ENCODE results near the gene CCDC187. TPM values are rescaled to one million over a fixed set of nuclear protein-coding genes. Genes with fewer than 3 reads are reported as not detected.

CCDC187 gene
- total and polyA plus RNA-seq, 2 of the 13 experiments (the other 11 are each of a cell fraction or from before 2014, with no cell fraction given) = 0.03 to 0.13 TPM

DNA sequence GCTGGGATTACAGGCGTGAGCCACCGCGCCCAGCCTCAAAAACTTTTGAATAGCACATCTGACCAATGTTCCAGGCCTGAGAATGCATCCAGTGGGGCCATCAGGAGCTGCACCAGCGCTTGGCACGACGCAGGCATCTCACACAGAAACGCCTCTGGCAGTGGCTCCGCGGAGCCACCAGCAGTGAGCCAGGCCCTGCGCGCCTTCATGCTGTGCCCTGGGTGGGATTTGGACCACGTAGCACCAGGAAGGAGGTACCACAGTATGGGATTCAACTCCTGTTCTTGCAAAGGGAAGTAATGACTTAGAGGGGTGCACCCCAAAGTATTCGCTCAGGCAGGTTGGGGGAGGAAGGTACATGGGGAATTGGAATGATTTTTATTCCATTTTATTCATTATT lies 3.0 kb downstream of the CCDC187 start (continued):
- TF ChIP-seq, protein P1, sequence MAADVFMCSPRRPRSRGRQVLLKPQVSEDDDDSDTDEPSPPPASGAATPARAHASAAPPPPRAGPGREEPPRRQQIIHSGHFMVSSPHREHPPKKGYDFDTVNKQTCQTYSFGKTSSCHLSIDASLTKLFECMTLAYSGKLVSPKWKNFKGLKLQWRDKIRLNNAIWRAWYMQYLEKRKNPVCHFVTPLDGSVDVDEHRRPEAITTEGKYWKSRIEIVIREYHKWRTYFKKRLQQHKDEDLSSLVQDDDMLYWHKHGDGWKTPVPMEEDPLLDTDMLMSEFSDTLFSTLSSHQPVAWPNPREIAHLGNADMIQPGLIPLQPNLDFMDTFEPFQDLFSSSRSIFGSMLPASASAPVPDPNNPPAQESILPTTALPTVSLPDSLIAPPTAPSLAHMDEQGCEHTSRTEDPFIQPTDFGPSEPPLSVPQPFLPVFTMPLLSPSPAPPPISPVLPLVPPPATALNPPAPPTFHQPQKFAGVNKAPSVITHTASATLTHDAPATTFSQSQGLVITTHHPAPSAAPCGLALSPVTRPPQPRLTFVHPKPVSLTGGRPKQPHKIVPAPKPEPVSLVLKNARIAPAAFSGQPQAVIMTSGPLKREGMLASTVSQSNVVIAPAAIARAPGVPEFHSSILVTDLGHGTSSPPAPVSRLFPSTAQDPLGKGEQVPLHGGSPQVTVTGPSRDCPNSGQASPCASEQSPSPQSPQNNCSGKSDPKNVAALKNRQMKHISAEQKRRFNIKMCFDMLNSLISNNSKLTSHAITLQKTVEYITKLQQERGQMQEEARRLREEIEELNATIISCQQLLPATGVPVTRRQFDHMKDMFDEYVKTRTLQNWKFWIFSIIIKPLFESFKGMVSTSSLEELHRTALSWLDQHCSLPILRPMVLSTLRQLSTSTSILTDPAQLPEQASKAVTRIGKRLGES (CRISPR knock-in tag; IDR thresholded peaks at IDR 0.05; ENCODE audit: borderline replicate concordance) = no peak
- TF ChIP-seq HDAC2 (CRISPR knock-in tag; IDR thresholded peaks at IDR 0.05) = no peak

DNA sequence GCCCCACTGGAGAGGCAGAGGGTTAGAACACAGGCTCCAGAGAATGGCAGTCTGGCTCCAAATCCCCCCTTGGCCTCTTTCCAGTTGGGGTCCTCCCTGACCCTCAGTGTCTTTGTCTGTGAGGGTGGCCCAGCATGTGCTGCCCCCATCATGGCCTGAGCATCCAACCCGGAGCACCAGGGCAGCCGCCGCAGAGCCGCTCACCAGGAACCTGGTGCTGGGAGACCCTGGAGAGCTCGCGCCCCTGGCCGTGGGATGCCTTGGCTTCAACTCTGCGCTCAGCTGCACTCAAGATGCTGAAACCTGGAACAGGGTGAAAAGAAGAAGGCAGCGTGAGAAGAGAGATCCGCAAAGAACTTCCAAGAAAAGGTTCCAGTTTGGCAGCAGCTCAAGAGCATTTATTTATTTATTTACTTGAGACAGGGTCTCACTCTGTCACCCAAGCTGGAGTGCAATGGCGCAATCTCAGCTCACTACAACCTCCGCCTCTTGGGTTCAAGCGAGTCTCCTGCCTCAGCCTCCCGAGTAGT lies 3.8 kb downstream of the CCDC187 start:
- Histone ChIP-seq H3K36me3 (replicated peaks in 1 of 2; ENCODE audit: control insufficient read depth in 1 of 2, insufficient read depth in 2 of 2, low read length in 2 of 2) (no peaks in the 10 kb centered on the region), H3K9ac (ENCODE audit: insufficient read depth, low read depth, low read length) (no peak overlapping the region), H3K79me2 (ENCODE audit: insufficient read depth, low read length) (no peaks in the 10 kb centered on the region), H4K20me1 (ENCODE audit: insufficient read depth, low read length) (no peaks in the 10 kb centered on the region), H3K4me1 (ENCODE audit: insufficient read depth, low read length) (peaks cover 53% of the 10 kb centered on the region), H2AFZ (ENCODE audit: low read length) (no peak overlapping the region), H3K4me3 (replicated peaks in 1 of 3; ENCODE audit: insufficient read depth in 1 of 3, low read depth in 2 of 3, low read length in 3 of 3) (no peak overlapping the region), H3K4me2 (ENCODE audit: low read depth, low read length) (no peak overlapping the region), H3K27ac (ENCODE audit: extremely low read length, insufficient read depth, low read length) (no peak overlapping the region), H3K27me3 (ENCODE audit: control insufficient read depth in 1 of 2, insufficient read depth in 2 of 2, low read length in 2 of 2) (peaks cover 7 to 45% of the 10 kb centered on the region in 2 experiments), H3K9me3 (ENCODE audit: low read length) (no peaks in the 10 kb centered on the region)
- no peak for DNase-seq (ENCODE audit: low spot score)
- WGBS (ENCODE audit: low lambda C conversion rate) = 80% methylated on average over 12 of the region's 14 CpGs
- ChIA-PET POLR2A (no interaction called here), CTCF (ENCODE audit: low intra/inter-chr PET ratio, low total read pairs) (no interaction called here)
- TF ChIP-seq BHLHE40 (IDR thresholded peaks at IDR 0.05; ENCODE audit: low read length) (no peak), ZSCAN12 (CRISPR knock-in tag; IDR thresholded peaks at IDR 0.05) (no peak), ZNF33A (CRISPR knock-in tag; IDR thresholded peaks at IDR 0.05; ENCODE audit: borderline replicate concordance) (no peak), ZBTB39 (CRISPR knock-in tag; IDR thresholded peaks at IDR 0.05) (no peak)
- in situ Hi-C loops (cut with HindIII; ENCODE audit: extremely low pct_ligation_motif_present, low pct_unique_long_range_greater_than_20kb) = no loop called here
- no peak for ATAC-seq
- intact Hi-C loops (cut with micrococcal nuclease; ENCODE audit: unreplicated experiment) = no loop called here
- BruUV-seq (replicated peaks) = no TSS peak
- no peak for FAIRE-seq
